Neural progenitor cell (in vitro differentiated cells): ENCODE data around the gene UPF3B. TPM values are rescaled to one million over a fixed set of nuclear protein-coding genes. Genes with fewer than 3 reads are reported as not detected.

ENCODE experiments used
- DNase-seq: peaks from one replicate; pipeline ENCODE4 v3.0.0-alpha.2; 2016; ENCODE audit warnings: low spot score
- H2AFZ ChIP-seq: fragments of 200-600 bp; sonication (generic); replicated peaks from 2 replicates; pipeline ENCODE4 v1.6.1; 2016; ENCODE audit warnings: antibody characterized with exemption
- H3F3A ChIP-seq: fragments of 200-600 bp; sonication (generic); 2 replicates; pipeline ENCODE4 v1.6.1; 2016; ENCODE audit warnings: antibody characterized with exemption, low read depth
- H3K27ac ChIP-seq: fragments of 200-600 bp; sonication (generic); 2 replicates; pipeline ENCODE4 v1.5.1; 2016; ENCODE audit warnings: mild to moderate bottlenecking
- H3K27me3 ChIP-seq: fragments of 200-600 bp; sonication (generic); 2 replicates; pipeline ENCODE4 v1.6.1; 2016; ENCODE audit warnings: mild to moderate bottlenecking, moderate library complexity
- H3K36me3 ChIP-seq: fragments of 200-600 bp; sonication (generic); 2 replicates; pipeline ENCODE4 v1.5.1; 2016
- H3K4me1 ChIP-seq: fragments of 200-600 bp; sonication (generic); 2 replicates; pipeline ENCODE4 v1.6.1; 2016; ENCODE audit warnings: mixed run types
- H3K4me2 ChIP-seq: fragments of 200-600 bp; sonication (generic); 2 replicates; pipeline ENCODE4 v1.6.1; 2016
- H3K4me3 ChIP-seq: fragments of 200-600 bp; sonication (generic); 2 replicates; pipeline ENCODE4 v1.5.1; 2016
- H3K79me2 ChIP-seq: fragments of 200-600 bp; sonication (generic); 2 replicates; pipeline ENCODE4 v1.6.1; 2016; ENCODE audit warnings: low read depth
- H3K9ac ChIP-seq: fragments of 200-600 bp; sonication (generic); 2 replicates; pipeline ENCODE4 v1.6.1; 2016
- H3K9me3 ChIP-seq: fragments of 200-600 bp; sonication (generic); 2 replicates; pipeline ENCODE4 v1.5.1; 2016; ENCODE audit warnings: low read depth
- H4K20me1 ChIP-seq: fragments of 200-600 bp; sonication (generic); 2 replicates; pipeline ENCODE4 v1.6.1; 2016; ENCODE audit warnings: low read depth
- H3K27ac Mint-ChIP-seq: 3 replicates; pipeline ENCODE4 v1.8.0; 2021; ENCODE audit warnings: mixed read lengths
- H3K27me3 Mint-ChIP-seq: 2 replicates; pipeline ENCODE4 v1.8.0; 2022; ENCODE audit warnings: low read depth, mild to moderate bottlenecking, inconsistent platforms, moderate library complexity, mixed read lengths; ENCODE audit not compliant: insufficient read depth
- H3K36me3 Mint-ChIP-seq: 3 replicates; pipeline ENCODE4 v1.8.0; 2021; ENCODE audit warnings: mixed read lengths
- H3K4me1 Mint-ChIP-seq: 3 replicates; pipeline ENCODE4 v1.8.0; 2021; ENCODE audit warnings: mixed read lengths
- H3K4me3 Mint-ChIP-seq: 3 replicates; pipeline ENCODE4 v1.8.0; 2021; ENCODE audit warnings: mild to moderate bottlenecking, moderate library complexity, mixed read lengths
- H3K9me3 Mint-ChIP-seq: 3 replicates; pipeline ENCODE4 v1.8.0; 2020; ENCODE audit warnings: mixed read lengths
- CTCF ChIP-seq: fragments of 200-600 bp; sonication (generic); IDR thresholded peaks from 2 replicates; pipeline ENCODE4 v1.5.1; 2017; ENCODE audit warnings: antibody characterized with exemption, mild to moderate bottlenecking
- EZH2 ChIP-seq: fragments of 200-600 bp; sonication (generic); IDR thresholded peaks from 2 replicates; pipeline ENCODE4 v1.6.1; 2017; ENCODE audit warnings: antibody characterized with exemption, mild to moderate bottlenecking, moderate library complexity
- EZH2phosphoT487 ChIP-seq: fragments of 200-600 bp; sonication (generic); IDR thresholded peaks from 2 replicates; pipeline ENCODE4 v1.6.1; 2017; ENCODE audit warnings: antibody characterized with exemption
- total RNA-seq: library from RNA; depleted of rRNA; stranded (reverse); fragments of >200 nt; gene quantifications from 2 replicates; pipeline ENCODE4 v1.2.3, GENCODE V29; 2015; ENCODE audit warnings: low replicate concordance

Gene UPF3B
- total RNA-seq, 1 donor from 2014 or later, result 21.7 TPM

GRCh38 chrX:119802546-119802945 is 50.2 kb downstream of the UPF3B start:
- Histone ChIP-seq H3K4me1 (no peaks in the 10 kb centered on the region), H4K20me1 (no peaks in the 10 kb centered on the region), H3K9ac (no peak overlapping the region), H3K27ac (no peak overlapping the region), H3K79me2 (no peaks in the 10 kb centered on the region), H3K9me3 (no peaks in the 10 kb centered on the region), H3K27me3 (no peaks in the 10 kb centered on the region), H3K36me3 (no peaks in the 10 kb centered on the region), H2AFZ (no peak overlapping the region), H3F3A (no peaks in the 10 kb centered on the region), H3K4me2 (no peak overlapping the region), H3K4me3 (no peak overlapping the region)
- H3K27me3 Mint-ChIP-seq, result peaks cover 5% of the 10 kb centered on the region
- no peak overlapping the region for H3K4me3 Mint-ChIP-seq
- TF ChIP-seq EZH2phosphoT487 (no peak), EZH2 (no peak)
- H3K27ac Mint-ChIP-seq, result no peak overlapping the region
- no peaks in the 10 kb centered on the region for H3K4me1 Mint-ChIP-seq
- no peak for DNase-seq
- peaks cover 16% of the 10 kb centered on the region for H3K9me3 Mint-ChIP-seq
- H3K36me3 Mint-ChIP-seq, result peaks cover 2% of the 10 kb centered on the region

GRCh38 chrX:119801253-119802221 is 51.2 kb downstream of the UPF3B start:
- no peak overlapping the region for H3K27ac ChIP-seq
- no peak overlapping the region for H3K4me3 ChIP-seq
- H3K9ac ChIP-seq, result no peak overlapping the region
- Mint-ChIP-seq H3K4me3 (no peak overlapping the region), H3K4me1 (no peaks in the 10 kb centered on the region), H3K9me3 (peaks cover 14% of the 10 kb centered on the region), H3K36me3 (peaks cover 2% of the 10 kb centered on the region), H3K27me3 (peaks cover 5% of the 10 kb centered on the region), H3K27ac (no peak overlapping the region)
- H3K36me3 ChIP-seq, result no peaks in the 10 kb centered on the region
- no peak overlapping the region for H3K4me2 ChIP-seq
- no peak for DNase-seq
- no peaks in the 10 kb centered on the region for H3K4me1 ChIP-seq
- no peaks in the 10 kb centered on the region for H3F3A ChIP-seq
- no peaks in the 10 kb centered on the region for H4K20me1 ChIP-seq
- TF ChIP-seq CTCF (no peak), EZH2 (no peak), EZH2phosphoT487 (no peak)
- H3K79me2 ChIP-seq, result no peaks in the 10 kb centered on the region
- no peak overlapping the region for H2AFZ ChIP-seq
- H3K9me3 ChIP-seq, result no peaks in the 10 kb centered on the region
- no peaks in the 10 kb centered on the region for H3K27me3 ChIP-seq

- Histone ChIP-seq H3K9ac (peak within 1 kb of the TSS; percentile 90), H3K27me3 (no peaks in the 10 kb centered on the region), H2AFZ (peak within 1 kb of the TSS; percentile 48), H4K20me1 (peaks cover 45% of the 10 kb centered on the region), H3K4me1 (peaks cover 4% of the 10 kb centered on the region), H3F3A (peaks cover 21% of the 10 kb centered on the region), H3K79me2 (peaks cover 48% of the 10 kb centered on the region), H3K27ac (peak within 1 kb of the TSS; percentile 98), H3K36me3 (no peaks in the 10 kb centered on the region), H3K9me3 (no peaks in the 10 kb centered on the region), H3K4me3 (peak within 1 kb of the TSS; percentile 61), H3K4me2 (peak within 1 kb of the TSS; percentile 70)
- DNase-seq, result peak; percentile 91
- H3K4me1 Mint-ChIP-seq, result peaks cover 16% of the 10 kb centered on the region
- H3K9me3 Mint-ChIP-seq, result peaks cover 2% of the 10 kb centered on the region
- TF ChIP-seq EZH2 (no peak), EZH2phosphoT487 (no peak), CTCF (no peak)
- H3K27me3 Mint-ChIP-seq, result peaks cover 2% of the 10 kb centered on the region
- peak within 1 kb of the TSS; percentile 83 for H3K27ac Mint-ChIP-seq
- peak within 1 kb of the TSS; percentile 94 for H3K4me3 Mint-ChIP-seq
- peaks cover 10% of the 10 kb centered on the region for H3K36me3 Mint-ChIP-seq
Measured at GRCh38 chrX:119791437-119792231, 61.1 kb downstream of the UPF3B start, which contains the start of gene RPL39. RPL39 (minus strand) TSS chrX:119791630; CDS start chrX:119791576, 54 bp downstream.
